ENCODE results near the gene TTC36. TPM values are rescaled to one million over a fixed set of nuclear protein-coding genes. Genes with fewer than 3 reads are reported as not detected.

Gene TTC36
- 0.26 TPM in 1 of 2 replicates, not detected in the other for total RNA-seq

DNA sequence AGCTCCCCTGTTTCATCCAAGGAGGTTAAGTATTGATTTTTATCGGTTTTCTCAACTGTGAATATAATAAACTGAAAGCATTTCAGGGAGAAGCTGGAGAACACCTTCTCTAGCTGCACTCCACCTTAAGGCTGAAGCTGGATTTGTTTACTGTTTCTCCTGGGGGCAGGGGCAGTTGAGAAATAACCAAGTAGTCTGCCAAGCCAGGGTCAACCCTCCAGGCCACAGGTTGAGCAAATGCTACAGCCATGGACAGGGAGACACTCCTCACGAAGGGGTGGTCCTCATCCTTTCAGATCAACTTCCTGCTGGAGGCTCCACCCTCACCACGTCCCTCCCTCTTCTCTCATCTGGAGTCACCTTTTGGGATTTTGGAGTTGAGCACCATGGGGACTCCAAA lies at the start of gene TTC36:
Gene TTC36 (plus strand): TSS at position 366 of the 400 bp plus-strand sequence. CDS start 21 bp downstream, at position 387.

DNA sequence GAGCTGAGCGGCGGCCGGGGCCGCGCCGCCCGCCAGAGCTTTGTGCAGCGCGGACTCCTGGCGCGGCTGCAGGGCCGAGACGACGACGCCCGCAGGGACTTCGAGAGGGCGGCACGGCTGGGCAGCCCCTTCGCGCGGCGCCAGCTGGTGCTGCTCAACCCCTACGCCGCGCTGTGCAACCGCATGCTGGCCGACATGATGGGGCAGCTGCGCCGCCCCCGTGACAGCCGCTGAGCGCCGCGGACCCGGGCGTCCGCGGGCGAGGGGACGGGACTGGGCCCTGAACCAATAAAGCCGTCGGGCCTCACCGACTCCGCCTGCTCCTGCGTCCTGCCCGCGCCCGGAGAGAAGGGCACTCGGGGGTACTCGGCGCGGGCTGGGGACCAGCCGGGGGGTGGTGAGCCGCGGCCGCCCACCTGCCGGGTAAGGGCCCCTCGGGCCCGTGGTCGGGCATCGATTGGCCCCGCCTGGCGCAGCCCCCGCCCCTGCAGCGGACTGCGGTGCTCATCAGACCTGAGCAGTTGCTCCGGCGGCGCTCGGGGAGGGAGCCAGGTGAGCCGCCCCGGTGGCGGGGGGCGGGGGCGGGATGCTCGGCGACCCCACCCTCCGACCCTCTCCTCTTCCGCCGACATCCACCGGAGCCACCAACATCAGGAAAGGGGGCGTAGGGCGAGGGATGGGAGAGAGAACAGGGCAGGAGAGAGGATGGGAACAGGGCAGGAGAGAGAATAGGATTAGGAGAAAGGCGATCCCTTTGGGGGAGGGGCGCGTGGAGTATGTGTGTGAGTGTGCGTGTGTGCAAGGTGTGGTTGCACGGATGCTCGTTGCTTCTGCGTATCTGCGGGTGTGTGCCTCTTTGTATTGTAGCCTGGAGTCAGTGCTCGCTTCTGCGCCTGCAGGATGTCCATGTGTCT lies 3.7 kb downstream of the TTC36 start, which contains the start of gene TMEM25:
Gene TMEM25 (plus strand): TSS at position 510 of the 914 bp plus-strand sequence. CDS start 610 bp downstream, outside the sequence.

GRCh38 chr11:118572061-118572980 lies 45.0 kb downstream of the TTC36 start, which contains the start of gene ARCN1:
TSS of gene ARCN1 (plus strand) at chr11:118572409. CDS start at chr11:118572548, 139 bp downstream.

Other genes with a start within 250 kb of the TTC36 start
- not detected in 2 replicates for gene CD3E, start 222.7 kb upstream of the TTC36 start, total RNA-seq
- gene CD3D, start 184.8 kb upstream of the TTC36 start, total RNA-seq, result not detected in 2 replicates
- not detected in 2 replicates for gene CD3G, start 183.1 kb upstream of the TTC36 start, total RNA-seq
- 29.8 and 30.5 TPM in 2 replicates for gene UBE4A, start 167.9 kb upstream of the TTC36 start, total RNA-seq
- gene ATP5MG, start 125.9 kb upstream of the TTC36 start, total RNA-seq, result 46.9 and 55.3 TPM in 2 replicates
- 8.8 and 15.6 TPM in 2 replicates for gene KMT2A, start 91.0 kb upstream of the TTC36 start, total RNA-seq
- gene TMEM25, start 3.7 kb downstream of the TTC36 start, total RNA-seq, result 10.3 and 13.1 TPM in 2 replicates
- gene IFT46, start 38.5 kb downstream of the TTC36 start, total RNA-seq, result 17.7 and 30.9 TPM in 2 replicates
- gene ARCN1, start 44.9 kb downstream of the TTC36 start, total RNA-seq, result 108 and 141 TPM in 2 replicates
- gene PHLDB1, start 80.1 kb downstream of the TTC36 start, total RNA-seq, result 100 and 124 TPM in 2 replicates
- not detected in 2 replicates for gene TREH, start 152.2 kb downstream of the TTC36 start, total RNA-seq